Measurements from ENCODE around the gene ADGRV1.
"Not testable (repeated sequence)": the region's sequence is repeated elsewhere in the genome, so short reads cannot be mapped to it uniquely, and the experiment has no call there.

The ADGRV1 gene

DNA sequence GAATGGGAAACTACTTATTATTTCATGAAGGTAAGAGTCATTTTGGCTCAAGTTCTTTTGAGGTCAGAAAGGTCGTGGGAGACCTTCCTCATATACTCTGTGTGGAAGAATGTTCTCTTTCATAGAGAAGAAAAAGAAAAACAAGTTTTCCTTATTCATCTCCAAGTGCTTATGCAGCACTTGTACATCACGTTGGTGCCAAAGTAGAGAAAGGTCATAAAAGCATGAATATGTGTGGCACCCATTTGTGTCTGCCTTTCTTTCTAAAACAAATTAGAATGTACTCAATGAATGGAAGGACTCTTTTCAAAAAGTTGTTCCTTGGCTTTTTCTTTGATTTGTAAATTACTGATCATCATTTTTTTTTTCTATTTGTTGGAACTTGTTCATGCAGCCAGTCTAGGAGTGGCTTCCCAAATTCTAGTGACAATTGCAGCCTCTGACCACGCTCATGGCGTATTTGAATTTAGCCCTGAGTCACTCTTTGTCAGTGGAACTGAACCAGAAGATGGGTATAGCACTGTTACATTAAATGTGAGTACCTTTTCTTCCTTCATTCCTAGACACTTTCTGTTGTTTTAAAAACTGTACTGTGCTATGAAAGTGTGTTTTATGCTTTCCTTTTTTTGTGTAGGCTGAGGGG, 122.4 kb downstream of the ADGRV1 start:
- Histone ChIP-seq H3K4me1 (ENCODE audit: insufficient read depth, insufficient read length) (no peaks in the 10 kb centered on the region), H3K4me3 (ENCODE audit: insufficient read length, low read depth) (no peak overlapping the region), H3K36me3 (ENCODE audit: insufficient read depth, insufficient read length, low read length) (no peaks in the 10 kb centered on the region), H3K9ac (ENCODE audit: insufficient read length, low read depth) (no peak overlapping the region), H3K27me3 (ENCODE audit: insufficient read depth, insufficient read length) (no peaks in the 10 kb centered on the region), H3K9me3 (ENCODE audit: insufficient read depth, low read length) (no peaks in the 10 kb centered on the region)
- no peak for TF ChIP-seq ZNF274 (IDR thresholded peaks at IDR 0.05; ENCODE audit: low read depth, low read length)
- TF ChIP-seq SUZ12 (IDR thresholded peaks at IDR 0.05; ENCODE audit: extremely low read depth, insufficient read depth, insufficient read length) = no peak
- TF ChIP-seq YY1 (IDR thresholded peaks at IDR 0.05; ENCODE audit: insufficient read depth, insufficient read length) = no peak
- no peak for DNase-seq (ENCODE audit: low read depth, low spot score)

DNA sequence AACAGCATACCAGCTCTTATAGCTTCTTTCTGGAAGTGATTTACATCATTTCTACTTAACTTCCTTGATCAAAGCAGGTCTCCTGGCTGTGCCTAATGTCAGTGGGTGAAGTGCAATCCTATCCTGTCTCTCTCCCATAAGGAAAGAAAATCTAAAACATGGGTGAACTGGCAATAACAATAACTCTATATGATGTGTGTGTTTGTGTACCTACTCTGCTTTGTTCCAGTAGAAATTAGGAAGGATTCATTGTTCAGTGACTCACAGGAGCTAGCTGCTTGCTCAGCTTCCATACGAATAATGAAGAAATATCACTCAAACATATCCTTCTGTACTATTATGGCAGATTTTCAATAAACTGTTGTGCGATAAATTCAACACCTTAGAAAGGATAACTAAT, 123.7 kb downstream of the ADGRV1 start:
- H3K36me3 ChIP-seq (ENCODE audit: insufficient read depth, insufficient read length, low read length) = no peaks in the 10 kb centered on the region
- no peaks in the 10 kb centered on the region for H3K9me3 ChIP-seq (ENCODE audit: insufficient read depth, low read length)
- H3K9ac ChIP-seq (ENCODE audit: insufficient read length, low read depth) = no peak overlapping the region
- H3K4me3 ChIP-seq (ENCODE audit: insufficient read length, low read depth) = no peak overlapping the region
- no peaks in the 10 kb centered on the region for H3K4me1 ChIP-seq (ENCODE audit: insufficient read depth, insufficient read length)
- no peaks in the 10 kb centered on the region for H3K27me3 ChIP-seq (ENCODE audit: insufficient read depth, insufficient read length)
- TF ChIP-seq YY1 (IDR thresholded peaks at IDR 0.05; ENCODE audit: insufficient read depth, insufficient read length) = no peak
- TF ChIP-seq ZNF274 (IDR thresholded peaks at IDR 0.05; ENCODE audit: low read depth, low read length) = no peak
- DNase-seq (ENCODE audit: low read depth, low spot score) = no peak

DNA sequence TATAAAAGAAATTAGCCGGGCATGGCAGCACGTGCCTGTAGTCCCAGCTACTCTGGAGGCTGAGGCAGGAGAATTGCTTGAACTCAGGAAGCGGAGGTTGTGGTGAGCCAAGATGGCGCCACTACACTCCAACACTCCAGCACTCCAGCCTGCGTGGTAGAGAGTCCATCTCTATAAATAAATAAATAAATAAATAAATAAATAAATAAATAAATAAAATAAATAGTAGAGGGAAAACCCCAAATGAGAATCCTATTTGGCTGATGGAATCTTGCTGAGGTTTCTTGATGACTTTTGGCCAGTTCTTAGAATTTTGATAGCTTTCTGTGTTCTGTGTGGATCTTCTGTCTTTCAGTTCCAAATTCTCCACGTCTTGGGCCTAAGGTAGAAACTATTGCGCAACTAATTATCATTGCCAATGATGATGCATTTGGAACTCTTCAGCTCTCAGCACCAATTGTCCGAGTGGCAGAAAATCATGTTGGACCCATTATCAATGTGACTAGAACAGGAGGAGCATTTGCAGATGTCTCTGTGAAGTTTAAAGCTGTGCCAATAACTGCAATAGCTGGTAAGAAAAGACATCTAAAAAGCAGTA, 126.9 kb downstream of the ADGRV1 start:
- H3K36me3 ChIP-seq (ENCODE audit: insufficient read depth, insufficient read length, low read length) = no peaks in the 10 kb centered on the region
- H3K9me3 ChIP-seq (ENCODE audit: insufficient read depth, low read length) = no peaks in the 10 kb centered on the region
- TF ChIP-seq ZNF274 (IDR thresholded peaks at IDR 0.05; ENCODE audit: low read depth, low read length) = no peak
- no peak for TF ChIP-seq SUZ12 (IDR thresholded peaks at IDR 0.05; ENCODE audit: extremely low read depth, insufficient read depth, insufficient read length)
- TF ChIP-seq YY1 (IDR thresholded peaks at IDR 0.05; ENCODE audit: insufficient read depth, insufficient read length) = no peak
- H3K27me3 ChIP-seq (ENCODE audit: insufficient read depth, insufficient read length) = no peaks in the 10 kb centered on the region
- no peak overlapping the region for H3K4me3 ChIP-seq (ENCODE audit: insufficient read length, low read depth)
- no peak overlapping the region for H3K9ac ChIP-seq (ENCODE audit: insufficient read length, low read depth)
- no peak for DNase-seq (ENCODE audit: low read depth, low spot score)
- no peaks in the 10 kb centered on the region for H3K4me1 ChIP-seq (ENCODE audit: insufficient read depth, insufficient read length)

GRCh38 chr5:90686363-90686762, 127.8 kb downstream of the ADGRV1 start:
- not testable (repeated sequence) for H3K36me3 ChIP-seq (ENCODE audit: insufficient read depth, insufficient read length, low read length); H3K4me3 ChIP-seq (ENCODE audit: insufficient read length, low read depth); DNase-seq (ENCODE audit: low read depth, low spot score); H3K27me3 ChIP-seq (ENCODE audit: insufficient read depth, insufficient read length); H3K9ac ChIP-seq (ENCODE audit: insufficient read length, low read depth); H3K9me3 ChIP-seq (ENCODE audit: insufficient read depth, low read length); H3K4me1 ChIP-seq (ENCODE audit: insufficient read depth, insufficient read length)

DNA sequence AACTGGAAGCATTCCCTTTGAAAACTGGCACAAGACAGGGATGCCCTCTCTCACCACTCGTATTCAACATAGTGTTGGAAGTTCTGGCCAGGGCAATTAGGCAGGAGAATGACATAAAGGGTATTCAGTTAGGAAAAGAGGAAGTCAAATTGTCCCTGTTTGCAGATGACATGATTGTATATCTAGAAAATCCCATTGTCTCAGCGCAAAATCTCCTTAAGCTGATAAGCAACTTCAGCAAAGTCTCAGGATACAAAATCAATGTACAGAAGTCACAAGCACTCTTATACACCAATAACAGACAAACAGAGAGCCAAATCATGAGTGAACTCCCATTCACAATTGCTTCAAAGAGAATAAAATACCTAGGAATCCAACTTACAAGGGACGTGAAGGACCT, 128.9 kb downstream of the ADGRV1 start:
- not testable (repeated sequence) for DNase-seq (ENCODE audit: low read depth, low spot score); H3K9me3 ChIP-seq (ENCODE audit: insufficient read depth, low read length); H3K36me3 ChIP-seq (ENCODE audit: insufficient read depth, insufficient read length, low read length); H3K4me3 ChIP-seq (ENCODE audit: insufficient read length, low read depth); H3K27me3 ChIP-seq (ENCODE audit: insufficient read depth, insufficient read length); H3K9ac ChIP-seq (ENCODE audit: insufficient read length, low read depth); H3K4me1 ChIP-seq (ENCODE audit: insufficient read depth, insufficient read length)

- Histone ChIP-seq H3K9me3 (ENCODE audit: insufficient read depth, low read length) (no peaks in the 10 kb centered on the region), H3K36me3 (ENCODE audit: insufficient read depth, insufficient read length, low read length) (no peaks in the 10 kb centered on the region), H3K9ac (ENCODE audit: insufficient read length, low read depth) (no peak overlapping the region), H3K4me3 (ENCODE audit: insufficient read length, low read depth) (no peak overlapping the region), H3K27me3 (ENCODE audit: insufficient read depth, insufficient read length) (no peaks in the 10 kb centered on the region), H3K4me1 (ENCODE audit: insufficient read depth, insufficient read length) (no peaks in the 10 kb centered on the region)
- DNase-seq (ENCODE audit: low read depth, low spot score) = no peak
- TF ChIP-seq SUZ12 (IDR thresholded peaks at IDR 0.05; ENCODE audit: extremely low read depth, insufficient read depth, insufficient read length) (no peak), ZNF274 (IDR thresholded peaks at IDR 0.05; ENCODE audit: low read depth, low read length) (no peak), YY1 (IDR thresholded peaks at IDR 0.05; ENCODE audit: insufficient read depth, insufficient read length) (no peak)
These were observed 130.5 kb downstream of the ADGRV1 start for GRCh38 chr5:90689064-90689463.

- Histone ChIP-seq H3K9me3 (ENCODE audit: insufficient read depth, low read length) (no peaks in the 10 kb centered on the region), H3K36me3 (ENCODE audit: insufficient read depth, insufficient read length, low read length) (no peaks in the 10 kb centered on the region), H3K4me3 (ENCODE audit: insufficient read length, low read depth) (no peak overlapping the region), H3K27me3 (ENCODE audit: insufficient read depth, insufficient read length) (no peaks in the 10 kb centered on the region), H3K9ac (ENCODE audit: insufficient read length, low read depth) (no peak overlapping the region), H3K4me1 (ENCODE audit: insufficient read depth, insufficient read length) (no peaks in the 10 kb centered on the region)
- no peak for DNase-seq (ENCODE audit: low read depth, low spot score)
- TF ChIP-seq ZNF274 (IDR thresholded peaks at IDR 0.05; ENCODE audit: low read depth, low read length) = no peak
- TF ChIP-seq SUZ12 (IDR thresholded peaks at IDR 0.05; ENCODE audit: extremely low read depth, insufficient read depth, insufficient read length) = no peak
- TF ChIP-seq YY1 (IDR thresholded peaks at IDR 0.05; ENCODE audit: insufficient read depth, insufficient read length) = no peak
These were observed 131.7 kb downstream of the ADGRV1 start for GRCh38 chr5:90690307-90690706.

DNA sequence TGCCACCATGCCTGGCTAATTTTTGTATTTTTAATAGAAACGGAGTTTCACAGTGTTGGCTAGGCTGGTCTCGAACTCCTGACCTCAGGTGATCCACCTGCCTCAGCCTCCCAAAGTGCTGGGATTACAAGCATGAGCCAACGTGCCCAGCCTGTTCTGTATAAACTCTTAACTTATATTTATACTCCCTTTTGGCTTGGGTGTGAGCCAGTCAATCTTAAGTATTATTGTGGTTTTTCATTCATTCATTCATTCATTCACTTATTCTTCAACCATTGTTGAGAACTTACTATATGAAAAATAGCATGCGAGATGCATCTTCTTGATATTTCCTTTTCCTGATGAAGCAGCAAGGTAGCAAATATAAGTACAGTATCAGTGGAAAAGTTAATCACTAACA, 132.9 kb downstream of the ADGRV1 start:
- no peaks in the 10 kb centered on the region for H3K4me1 ChIP-seq (ENCODE audit: insufficient read depth, insufficient read length)
- no peak overlapping the region for H3K9ac ChIP-seq (ENCODE audit: insufficient read length, low read depth)
- H3K4me3 ChIP-seq (ENCODE audit: insufficient read length, low read depth) = no peak overlapping the region
- no peaks in the 10 kb centered on the region for H3K36me3 ChIP-seq (ENCODE audit: insufficient read depth, insufficient read length, low read length)
- H3K9me3 ChIP-seq (ENCODE audit: insufficient read depth, low read length) = no peaks in the 10 kb centered on the region
- DNase-seq (ENCODE audit: low read depth, low spot score) = no peak
- no peak for TF ChIP-seq SUZ12 (IDR thresholded peaks at IDR 0.05; ENCODE audit: extremely low read depth, insufficient read depth, insufficient read length)
- TF ChIP-seq ZNF274 (IDR thresholded peaks at IDR 0.05; ENCODE audit: low read depth, low read length) = no peak
- no peak for TF ChIP-seq YY1 (IDR thresholded peaks at IDR 0.05; ENCODE audit: insufficient read depth, insufficient read length)
- H3K27me3 ChIP-seq (ENCODE audit: insufficient read depth, insufficient read length) = no peaks in the 10 kb centered on the region
